Hematopoietic multipotent progenitor cell treated with erythropoietin and hydrocortisone succinate and interleukin-3 and kit ligand, for 8 days (in vitro differentiated cells): ENCODE data around the gene GNA14.
"Not testable (repeated sequence)": the region's sequence is repeated elsewhere in the genome, so short reads cannot be mapped to it uniquely, and the experiment has no call there.

Experiments used
- DNase-seq: peaks from one replicate; pipeline ENCODE4 v3.0.0-alpha.2; 2015

Gene GNA14

DNA sequence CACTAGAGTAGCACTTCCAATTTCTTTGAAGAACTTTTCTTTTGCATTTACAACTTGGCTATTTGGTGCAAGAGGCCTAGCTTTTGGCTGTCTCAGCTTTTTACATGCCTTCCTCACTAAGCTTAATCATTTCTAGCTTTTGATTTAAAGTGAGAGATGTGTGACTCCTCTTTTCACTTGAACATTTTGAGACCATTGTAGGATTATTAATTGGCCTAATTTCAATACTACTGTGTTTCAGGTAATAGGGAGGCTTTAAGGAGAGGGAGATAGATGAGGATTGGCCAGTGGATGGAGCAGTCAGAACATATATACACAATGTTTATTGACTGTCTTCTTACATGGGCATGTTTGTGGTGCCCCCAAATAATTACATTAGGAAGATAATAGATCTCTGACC is 161.7 kb downstream of the GNA14 start:
- no peak for DNase-seq

GRCh38 chr9:77475641-77476473 is 172.3 kb downstream of the GNA14 start:
- no peak for DNase-seq

GRCh38 chr9:77474936-77475335 is 173.2 kb downstream of the GNA14 start:
- no peak for DNase-seq

DNA sequence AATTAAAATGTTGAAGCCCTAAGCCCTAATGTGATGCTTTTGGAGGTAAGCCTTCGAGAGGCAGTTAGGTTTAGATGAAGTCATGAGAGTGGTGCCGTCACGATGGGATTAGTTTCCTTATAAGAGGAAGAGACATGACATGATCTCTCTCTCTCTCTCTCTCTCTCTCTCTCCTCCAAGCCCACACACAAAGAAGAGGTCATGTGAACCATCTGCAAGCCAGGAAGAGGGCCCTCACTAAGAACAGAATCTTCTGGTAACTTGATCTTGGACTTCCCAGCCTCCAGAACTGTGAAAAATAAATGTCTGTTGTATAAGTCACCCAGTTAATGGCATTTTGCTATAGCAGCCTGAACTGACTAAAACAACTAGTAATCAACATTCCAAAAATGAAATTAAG is 175.5 kb downstream of the GNA14 start:
- DNase-seq, result no peak

DNA sequence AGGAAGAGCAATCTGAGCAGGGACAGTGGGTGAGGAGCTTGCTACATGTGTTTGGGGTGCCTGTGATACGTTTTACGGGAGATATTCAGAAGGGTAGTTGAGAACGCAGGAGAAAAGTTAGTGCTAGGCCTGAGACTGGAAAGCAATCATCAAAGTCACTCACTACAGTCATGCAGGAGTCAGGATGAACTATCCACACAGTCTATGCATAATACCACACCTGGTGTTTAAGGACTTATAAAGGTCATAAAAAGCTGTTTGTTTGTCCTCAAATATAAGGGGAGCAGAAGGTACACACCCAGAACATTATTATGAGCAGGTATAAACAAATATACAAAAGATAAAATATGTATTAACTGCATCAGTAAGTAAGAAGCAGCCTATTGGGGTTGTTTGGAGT is 176.6 kb downstream of the GNA14 start:
- no peak for DNase-seq

GRCh38 chr9:77469515-77470231 is 178.4 kb downstream of the GNA14 start:
- no peak for DNase-seq

DNA sequence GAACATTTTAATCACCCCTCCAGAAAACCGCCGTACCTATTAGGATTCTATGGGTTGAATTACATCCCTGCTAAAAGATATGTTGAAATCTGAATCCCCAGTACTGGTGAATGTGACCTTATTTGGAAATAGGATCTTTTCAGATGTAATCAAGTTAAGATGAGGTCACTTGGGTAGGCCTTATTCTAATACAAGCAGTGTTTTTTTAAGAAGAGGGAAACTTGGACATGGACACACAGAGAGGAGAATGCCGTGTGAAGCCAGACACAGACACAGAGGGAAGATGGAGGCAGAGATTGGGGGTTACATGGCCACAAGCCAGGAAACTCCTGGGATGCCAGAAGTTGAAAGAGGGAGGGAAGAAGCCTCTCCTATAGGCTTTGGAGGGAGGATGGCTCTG is 183.5 kb downstream of the GNA14 start:
- no peak for DNase-seq

GRCh38 chr9:77463151-77463550 is 185.0 kb downstream of the GNA14 start:
- DNase-seq, result no peak

GRCh38 chr9:77462066-77462465 is 186.1 kb downstream of the GNA14 start:
- DNase-seq, result no peak

- DNase-seq, result no peak
Measured at GRCh38 chr9:77460938-77461337, 187.2 kb downstream of the GNA14 start.

DNA sequence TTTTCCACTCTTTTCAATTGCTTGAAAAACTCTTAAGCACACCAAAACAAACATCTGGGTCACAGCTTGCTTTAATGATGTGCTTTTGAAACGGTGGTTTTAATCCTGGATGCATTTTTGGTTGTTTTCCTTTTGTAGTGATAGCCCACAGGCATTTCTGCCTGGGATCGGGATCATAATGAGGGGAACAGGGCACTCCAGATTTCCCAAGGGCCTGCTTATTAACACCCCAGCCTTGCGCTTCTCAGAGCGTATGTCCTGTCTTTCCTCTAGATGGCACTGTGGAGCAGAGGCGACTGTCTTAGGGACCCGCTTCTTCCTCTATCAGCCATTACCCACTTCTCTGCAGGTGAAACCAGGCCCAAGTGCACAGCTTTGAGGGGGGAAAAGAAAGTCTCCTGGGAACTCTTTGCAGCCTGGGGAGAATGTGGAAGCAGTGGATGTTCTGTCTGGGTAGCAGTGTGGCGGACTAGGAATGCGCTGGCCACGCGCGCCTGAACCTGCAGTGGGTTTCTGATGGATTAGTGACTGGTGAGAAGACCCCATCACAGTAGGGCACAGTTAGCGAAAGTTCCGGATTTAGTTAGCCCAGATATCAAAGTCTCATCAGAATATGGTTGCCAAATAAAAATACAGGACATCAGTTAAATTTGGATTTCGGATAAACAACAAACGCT is 190.1 kb downstream of the GNA14 start:
- DNase-seq, result peak; percentile 83

GRCh38 chr9:77456829-77457437 is 191.2 kb downstream of the GNA14 start:
- DNase-seq, result peak; percentile 91

- peak; percentile 73 for DNase-seq
Measured at GRCh38 chr9:77455312-77455927, 192.7 kb downstream of the GNA14 start.

DNA sequence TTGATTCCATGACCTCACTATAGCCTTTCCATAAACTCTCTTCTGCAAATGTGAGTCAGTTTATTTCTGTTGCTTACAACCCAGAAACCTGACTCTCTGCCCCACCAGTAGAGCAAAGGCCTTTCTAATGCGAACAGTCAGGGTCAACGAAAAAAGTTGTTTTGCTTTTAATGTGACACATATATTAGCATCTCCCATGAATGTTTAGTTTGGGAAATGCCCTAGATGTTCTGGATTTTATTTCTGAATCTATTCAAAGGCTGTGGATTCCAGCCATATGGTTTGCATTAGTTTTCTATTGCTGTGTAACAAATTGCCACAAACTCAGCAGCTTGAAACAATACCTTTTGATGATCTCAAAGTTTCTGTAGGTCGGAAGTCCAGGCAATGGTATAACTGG is 193.5 kb downstream of the GNA14 start:
- DNase-seq, result no peak

DNA sequence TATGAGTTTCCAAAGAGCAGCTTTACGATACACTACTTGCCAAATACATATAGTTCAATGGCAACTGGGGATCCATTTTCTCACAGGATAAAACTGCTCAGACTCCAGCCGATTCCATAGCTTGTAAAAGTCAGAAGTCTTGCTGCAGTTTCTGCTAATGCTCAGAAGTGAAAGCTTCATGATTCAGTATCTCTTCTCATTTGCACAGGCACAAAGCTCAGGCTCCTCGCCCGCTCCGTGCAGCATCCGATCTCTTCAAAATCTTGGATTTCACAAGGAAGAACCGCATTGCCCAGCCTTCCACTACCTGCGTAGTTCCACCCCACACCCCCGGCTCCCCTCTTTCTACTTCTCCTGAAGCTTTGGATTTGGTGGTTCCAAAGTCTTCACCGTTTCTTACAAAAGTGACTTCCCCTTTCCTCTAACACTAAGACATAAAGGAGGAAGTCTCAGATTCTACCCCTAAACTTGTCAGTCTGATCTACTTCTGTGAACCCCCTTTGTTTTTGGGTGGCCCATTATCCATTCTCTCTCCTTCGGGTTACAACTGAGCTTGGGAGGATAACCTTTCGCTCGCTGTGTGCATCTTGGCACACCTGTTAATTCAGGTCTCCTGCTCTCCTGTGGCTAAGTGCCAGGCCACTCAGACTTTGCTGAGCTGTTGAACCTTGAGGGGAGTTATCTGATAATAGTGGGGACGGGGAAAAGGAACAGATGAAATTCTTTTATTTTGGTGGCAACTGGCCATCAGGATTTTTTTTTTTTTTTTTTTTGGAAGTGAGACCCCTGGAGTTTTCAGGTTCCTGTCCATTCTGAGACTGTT is 194.1 kb downstream of the GNA14 start:
- no peak for DNase-seq

DNA sequence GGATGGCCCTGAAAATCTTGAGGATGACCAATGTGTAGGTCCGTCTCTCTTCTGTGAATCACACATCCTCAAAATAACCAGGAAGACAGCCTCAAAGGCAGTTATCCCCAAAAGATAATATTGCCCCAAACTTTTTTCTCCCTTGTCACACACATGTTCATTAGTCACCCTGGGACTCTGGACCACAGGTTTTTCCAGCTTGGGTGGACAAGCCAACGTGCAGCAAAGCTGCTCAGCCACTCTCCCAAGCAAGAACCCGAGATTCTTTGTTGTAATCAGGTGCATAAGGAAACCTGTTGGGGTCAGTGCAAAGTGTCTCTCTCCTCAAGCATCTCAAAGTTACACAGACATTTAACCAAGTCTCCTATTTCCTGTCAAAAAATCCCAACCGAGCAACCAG is 196.6 kb downstream of the GNA14 start:
- DNase-seq, result no peak

DNA sequence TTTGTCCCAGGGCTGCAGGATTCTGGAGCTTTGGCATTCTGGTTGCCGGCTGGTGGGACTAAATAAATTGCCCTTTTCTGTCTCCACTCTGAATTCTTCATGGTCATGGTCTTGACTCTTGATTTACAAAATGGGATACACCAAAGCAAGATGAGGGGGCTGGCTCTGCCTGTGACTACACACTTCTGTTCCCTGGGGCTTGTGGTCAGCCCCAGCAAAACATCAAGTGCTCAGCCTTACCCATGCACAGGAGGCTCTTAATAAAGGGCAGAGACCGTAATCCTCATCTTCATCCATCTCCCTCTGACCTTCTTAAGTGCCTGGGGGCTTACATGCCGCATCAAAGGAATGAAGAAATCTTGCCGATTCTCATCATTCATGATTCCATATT is 198.0 kb downstream of the GNA14 start:
- no peak for DNase-seq

- no peak for DNase-seq
Measured at GRCh38 chr9:77449240-77450084, 198.7 kb downstream of the GNA14 start.

GRCh38 chr9:77447646-77448045 is 200.5 kb downstream of the GNA14 start:
- DNase-seq, result no peak

GRCh38 chr9:77442436-77442835 is 205.7 kb downstream of the GNA14 start:
- DNase-seq, result no peak

- DNase-seq, result not testable (repeated sequence)
Measured at GRCh38 chr9:77441124-77441523, 207.0 kb downstream of the GNA14 start.
